GM13976 (cell line): ENCODE data around the gene PAQR7.

ENCODE experiments used
- DNase-seq: peaks from one replicate; pipeline ENCODE4 v3.0.0; 2012; ENCODE audit warnings: low spot score
- CTCF ChIP-seq: IDR thresholded peaks from 2 replicates; pipeline ENCODE4 v1.5.1; 2012; ENCODE audit warnings: borderline replicate concordance, mild to moderate bottlenecking; ENCODE audit not compliant: insufficient read depth; ENCODE audit errors: extremely low read depth, missing control alignments, control extremely low read depth
- in situ Hi-C: fragments of 300-500 bp; cut with MboI; formaldehyde crosslinking; loops from one replicate; pipeline ENCODE4 v1.12.0; 2022; ENCODE audit warnings: low sequenced_read_pairs, mixed read lengths, inconsistent platforms; ENCODE audit not compliant: unreplicated experiment

The PAQR7 gene

GRCh38 chr1:25871086-25871703 is 4.3 kb downstream of the PAQR7 start:
- no peak for DNase-seq
- in situ Hi-C loops = no loop called here
- no peak for TF ChIP-seq CTCF

GRCh38 chr1:25870614-25871013 is 4.9 kb downstream of the PAQR7 start:
- no peak for DNase-seq
- in situ Hi-C loops = no loop called here

GRCh38 chr1:25869909-25870606 is 5.5 kb downstream of the PAQR7 start:
- no peak for DNase-seq
- in situ Hi-C loops = no loop called here
- TF ChIP-seq CTCF = no peak

More at GRCh38 chr1:25870614-25871013, 4.9 kb downstream of the PAQR7 start:
- TF ChIP-seq CTCF = no peak

GRCh38 chr1:25867210-25867991 is 8.1 kb downstream of the PAQR7 start:
- DNase-seq = no peak
- in situ Hi-C loops = no loop called here
- no peak for TF ChIP-seq CTCF

- TF ChIP-seq CTCF = no peak
- DNase-seq = no peak
- in situ Hi-C loops = no loop called here
These were observed 9.2 kb downstream of the PAQR7 start for GRCh38 chr1:25866288-25866687.

- no peak for TF ChIP-seq CTCF
- in situ Hi-C loops = no loop called here
- DNase-seq = no peak
These were observed 11.1 kb downstream of the PAQR7 start for GRCh38 chr1:25864434-25864833.
